Measurements from ENCODE around the gene BPI.

The BPI gene

GRCh38 chr20:38354227-38354626 lies 50.3 kb downstream of the BPI start:
- H3K36me3 ChIP-seq (ENCODE audit: control insufficient read depth in 1 of 2, insufficient read depth in 2 of 2, low read length in 2 of 2), result no peaks in the 10 kb centered on the region
- no peak overlapping the region for H2AK5ac ChIP-seq (ENCODE audit: low read length)
- no peak overlapping the region for H4K12ac ChIP-seq (ENCODE audit: low read depth, low read length)
- no peaks in the 10 kb centered on the region for H3K79me1 ChIP-seq (ENCODE audit: low read length)
- H2AFZ ChIP-seq (ENCODE audit: insufficient read depth, low read length, poor library complexity), result no peak overlapping the region
- no peak overlapping the region for H2BK120ac ChIP-seq (ENCODE audit: insufficient read depth, low read length, poor library complexity)
- WGBS (ENCODE audit: extremely low coverage, insufficient coverage, insufficient read length), result no CpG with 5 or more reads among the region's 10 CpGs
- H3K4ac ChIP-seq (ENCODE audit: low read depth, low read length), result no peak overlapping the region
- no peak overlapping the region for H3K4me3 ChIP-seq (ENCODE audit: low read depth, low read length)
- H3K79me2 ChIP-seq (ENCODE audit: control insufficient read depth, insufficient read depth, low read length, poor library complexity), result no peaks in the 10 kb centered on the region
- no peak overlapping the region for H4K91ac ChIP-seq (ENCODE audit: low read depth, low read length)
- H3K27ac ChIP-seq (ENCODE audit: low read depth, low read length), result no peak overlapping the region
- no peak overlapping the region for H3K9ac ChIP-seq (ENCODE audit: low read length)
- no peaks in the 10 kb centered on the region for H3K4me1 ChIP-seq (ENCODE audit: control insufficient read depth in 1 of 2, insufficient read depth in 2 of 2, low read length in 2 of 2)
- DNase-seq, result no peak
- H3K27me3 ChIP-seq (ENCODE audit: insufficient read depth, low read length), result no peaks in the 10 kb centered on the region
- H3K9me3 ChIP-seq (ENCODE audit: insufficient read depth, low read depth, low read length), result peaks cover 3% of the 10 kb centered on the region
- no peak overlapping the region for H2BK12ac ChIP-seq (ENCODE audit: low read length)
- H3K23ac ChIP-seq (ENCODE audit: low read length), result no peak overlapping the region
- no peak overlapping the region for H4K8ac ChIP-seq (ENCODE audit: low read depth, low read length)
- H3K14ac ChIP-seq (ENCODE audit: low read length), result no peak overlapping the region
- no peak overlapping the region for H2BK5ac ChIP-seq (ENCODE audit: low read depth, low read length, poor library complexity)
- no peak overlapping the region for H3K4me2 ChIP-seq (ENCODE audit: low read length)
- no peak overlapping the region for H3K18ac ChIP-seq (ENCODE audit: low read length)

DNA sequence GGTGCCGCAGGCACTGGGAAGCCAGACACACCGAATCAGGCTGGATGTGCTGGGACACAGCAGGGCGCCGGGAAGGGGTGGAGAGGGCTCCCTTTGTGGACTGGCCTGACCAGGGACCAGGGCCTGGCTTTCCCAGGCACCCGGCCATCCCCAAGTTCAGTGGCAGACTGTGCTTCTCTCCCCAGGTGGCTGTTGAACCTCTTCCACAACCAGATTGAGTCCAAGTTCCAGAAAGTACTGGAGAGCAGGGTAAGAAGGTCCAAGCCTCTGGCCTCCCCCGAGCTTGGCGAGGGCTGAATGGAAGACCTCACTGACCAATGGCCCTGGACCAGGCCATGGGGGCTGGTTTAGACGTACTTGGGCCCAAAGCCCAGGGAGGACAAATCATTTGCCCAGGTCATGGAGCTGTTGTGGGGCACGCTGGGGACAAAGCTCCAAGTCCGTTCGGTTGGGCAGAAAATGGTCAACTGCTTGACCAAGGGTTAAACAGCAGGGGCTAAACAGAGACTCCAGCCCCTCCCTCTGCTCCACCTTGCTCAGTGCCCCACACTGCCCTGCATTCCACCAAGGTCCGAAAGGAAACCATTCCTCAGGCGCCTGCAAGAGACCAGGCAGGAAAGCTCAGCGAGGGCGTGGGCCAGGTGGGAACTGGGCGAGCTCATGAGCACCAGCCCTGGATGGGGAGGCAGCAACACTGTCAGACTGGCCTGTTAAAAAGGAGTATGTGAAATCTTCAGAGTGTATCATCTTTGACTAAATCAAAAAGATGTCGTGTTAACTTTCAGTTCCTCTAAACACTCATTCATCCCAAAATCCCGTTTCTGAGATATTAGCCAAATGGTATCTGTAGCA lies 51.4 kb downstream of the BPI start:
- Histone ChIP-seq H3K79me1 (ENCODE audit: low read length) (no peaks in the 10 kb centered on the region), H3K4me3 (ENCODE audit: low read depth, low read length) (no peak overlapping the region), H3K23ac (ENCODE audit: low read length) (no peak overlapping the region), H3K14ac (ENCODE audit: low read length) (no peak overlapping the region), H3K9ac (ENCODE audit: low read length) (no peak overlapping the region), H3K18ac (ENCODE audit: low read length) (no peak overlapping the region), H3K4me1 (ENCODE audit: control insufficient read depth in 1 of 2, insufficient read depth in 2 of 2, low read length in 2 of 2) (no peaks in the 10 kb centered on the region), H2AK5ac (ENCODE audit: low read length) (no peak overlapping the region), H4K12ac (ENCODE audit: low read depth, low read length) (no peak overlapping the region), H2BK120ac (ENCODE audit: insufficient read depth, low read length, poor library complexity) (no peak overlapping the region), H4K91ac (ENCODE audit: low read depth, low read length) (no peak overlapping the region), H4K8ac (ENCODE audit: low read depth, low read length) (no peak overlapping the region), H2BK12ac (ENCODE audit: low read length) (no peak overlapping the region), H3K4me2 (ENCODE audit: low read length) (no peak overlapping the region), H3K79me2 (ENCODE audit: control insufficient read depth, insufficient read depth, low read length, poor library complexity) (no peaks in the 10 kb centered on the region), H2BK5ac (ENCODE audit: low read depth, low read length, poor library complexity) (no peak overlapping the region), H3K27me3 (ENCODE audit: insufficient read depth, low read length) (no peaks in the 10 kb centered on the region), H2AFZ (ENCODE audit: insufficient read depth, low read length, poor library complexity) (no peak overlapping the region), H3K4ac (ENCODE audit: low read depth, low read length) (no peak overlapping the region), H3K27ac (ENCODE audit: low read depth, low read length) (no peak overlapping the region), H3K9me3 (ENCODE audit: insufficient read depth, low read depth, low read length) (peaks cover 3% of the 10 kb centered on the region), H3K36me3 (ENCODE audit: control insufficient read depth in 1 of 2, insufficient read depth in 2 of 2, low read length in 2 of 2) (no peaks in the 10 kb centered on the region)
- WGBS (ENCODE audit: extremely low coverage, insufficient coverage, insufficient read length), result no CpG with 5 or more reads among the region's 18 CpGs
- no peak for DNase-seq

GRCh38 chr20:38357653-38358207 lies 53.8 kb downstream of the BPI start:
- Histone ChIP-seq H3K27ac (ENCODE audit: low read depth, low read length) (no peak overlapping the region), H3K4me3 (ENCODE audit: low read depth, low read length) (no peak overlapping the region), H3K9ac (ENCODE audit: low read length) (no peak overlapping the region), H3K9me3 (ENCODE audit: insufficient read depth, low read depth, low read length) (peaks cover 3% of the 10 kb centered on the region), H2BK120ac (ENCODE audit: insufficient read depth, low read length, poor library complexity) (no peak overlapping the region), H3K4me2 (ENCODE audit: low read length) (no peak overlapping the region), H2BK12ac (ENCODE audit: low read length) (no peak overlapping the region), H3K14ac (ENCODE audit: low read length) (no peak overlapping the region), H3K36me3 (ENCODE audit: control insufficient read depth in 1 of 2, insufficient read depth in 2 of 2, low read length in 2 of 2) (no peaks in the 10 kb centered on the region), H3K18ac (ENCODE audit: low read length) (no peak overlapping the region), H3K23ac (ENCODE audit: low read length) (no peak overlapping the region), H2AFZ (ENCODE audit: insufficient read depth, low read length, poor library complexity) (no peak overlapping the region), H3K27me3 (ENCODE audit: insufficient read depth, low read length) (no peaks in the 10 kb centered on the region), H2AK5ac (ENCODE audit: low read length) (no peak overlapping the region), H4K91ac (ENCODE audit: low read depth, low read length) (no peak overlapping the region), H2BK5ac (ENCODE audit: low read depth, low read length, poor library complexity) (no peak overlapping the region), H3K79me1 (ENCODE audit: low read length) (no peaks in the 10 kb centered on the region), H3K79me2 (ENCODE audit: control insufficient read depth, insufficient read depth, low read length, poor library complexity) (no peaks in the 10 kb centered on the region), H3K4me1 (ENCODE audit: control insufficient read depth in 1 of 2, insufficient read depth in 2 of 2, low read length in 2 of 2) (no peaks in the 10 kb centered on the region), H3K4ac (ENCODE audit: low read depth, low read length) (no peak overlapping the region), H4K8ac (ENCODE audit: low read depth, low read length) (no peak overlapping the region), H4K12ac (ENCODE audit: low read depth, low read length) (no peak overlapping the region)
- DNase-seq, result peak; percentile 21 to 56
- no CpG with 5 or more reads among the region's 7 CpGs for whole genome bisulfite sequencing (ENCODE audit: extremely low coverage, insufficient coverage, insufficient read length)

DNA sequence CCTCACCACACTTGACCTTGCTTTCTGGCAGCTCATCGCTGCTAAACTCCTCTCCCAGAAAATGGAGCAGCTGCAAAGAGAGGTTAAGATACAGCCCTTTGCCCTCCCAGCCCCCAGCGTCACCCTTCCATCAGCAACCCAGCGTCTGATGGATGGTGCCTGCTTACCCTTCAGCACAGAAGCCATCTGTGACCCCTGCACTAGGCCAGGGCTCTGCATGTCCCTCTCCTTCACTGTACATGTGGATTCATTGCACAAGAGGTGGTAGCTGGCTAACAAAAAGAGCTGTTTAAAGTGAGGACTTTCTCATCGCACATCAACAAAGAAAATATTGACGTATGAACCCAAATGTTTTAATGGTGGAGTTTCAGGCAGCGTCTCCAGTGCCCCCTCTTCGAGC lies 54.6 kb downstream of the BPI start:
- Histone ChIP-seq H3K14ac (ENCODE audit: low read length) (no peak overlapping the region), H4K8ac (ENCODE audit: low read depth, low read length) (no peak overlapping the region), H3K9me3 (ENCODE audit: insufficient read depth, low read depth, low read length) (peaks cover 3% of the 10 kb centered on the region), H2BK12ac (ENCODE audit: low read length) (no peak overlapping the region), H2AFZ (ENCODE audit: insufficient read depth, low read length, poor library complexity) (no peak overlapping the region), H3K4me2 (ENCODE audit: low read length) (no peak overlapping the region), H2BK5ac (ENCODE audit: low read depth, low read length, poor library complexity) (no peak overlapping the region), H2BK120ac (ENCODE audit: insufficient read depth, low read length, poor library complexity) (no peak overlapping the region), H3K18ac (ENCODE audit: low read length) (no peak overlapping the region), H3K36me3 (ENCODE audit: control insufficient read depth in 1 of 2, insufficient read depth in 2 of 2, low read length in 2 of 2) (no peaks in the 10 kb centered on the region), H4K91ac (ENCODE audit: low read depth, low read length) (no peak overlapping the region), H3K79me2 (ENCODE audit: control insufficient read depth, insufficient read depth, low read length, poor library complexity) (no peaks in the 10 kb centered on the region), H3K9ac (ENCODE audit: low read length) (no peak overlapping the region), H3K27me3 (ENCODE audit: insufficient read depth, low read length) (no peaks in the 10 kb centered on the region), H3K23ac (ENCODE audit: low read length) (no peak overlapping the region), H2AK5ac (ENCODE audit: low read length) (no peak overlapping the region), H3K27ac (ENCODE audit: low read depth, low read length) (no peak overlapping the region), H4K12ac (ENCODE audit: low read depth, low read length) (no peak overlapping the region), H3K4me3 (ENCODE audit: low read depth, low read length) (no peak overlapping the region), H3K4me1 (ENCODE audit: control insufficient read depth in 1 of 2, insufficient read depth in 2 of 2, low read length in 2 of 2) (no peaks in the 10 kb centered on the region), H3K79me1 (ENCODE audit: low read length) (no peaks in the 10 kb centered on the region), H3K4ac (ENCODE audit: low read depth, low read length) (no peak overlapping the region)
- WGBS (ENCODE audit: extremely low coverage, insufficient coverage, insufficient read length), result no CpG with 5 or more reads among the region's 7 CpGs
- DNase-seq, result no peak

All from trophoblast cell (in vitro differentiated cells and primary cell).